Breast epithelium (tissue), 4 donors: ENCODE measurements around the gene PIP4K2B. TPM values are rescaled to one million over a fixed set of nuclear protein-coding genes. Genes with fewer than 3 reads are reported as not detected.

Experiments
- DNase-seq, 2 donors: peaks; one replicate each; pipeline ENCODE4 v3.0.0-alpha.2; 2019; ENCODE audit warnings: low spot score in 2 of 2
- H3K27ac ChIP-seq, 2 donors: fragments of 200-600 bp; sonication (generic) in 1 of 2; one replicate each; pipeline ENCODE4 v1.5.1; 2016 to 2019; ENCODE audit warnings: mild to moderate bottlenecking in 1 of 2
- H3K27me3 ChIP-seq, 2 donors: fragments of 200-600 bp; sonication (generic) in 1 of 2; one replicate each; pipeline versions ENCODE4 v1.5.1 to v1.6.0; 2017 to 2019; ENCODE audit warnings: control low read depth in 1 of 2, mild to moderate bottlenecking in 1 of 2
- H3K36me3 ChIP-seq: fragments of 200-600 bp; one replicate; pipeline ENCODE4 v1.5.1; 2019
- H3K4me1 ChIP-seq, 2 donors: fragments of 200-600 bp; sonication (generic); one replicate each; pipeline ENCODE4 v1.5.1; 2016 to 2019; ENCODE audit warnings: control low read depth in 1 of 2
- H3K4me3 ChIP-seq, 3 donors: fragments of 200-600 bp; sonication (generic); 1 replicate in 2 of 3; 2 replicates in 1 of 3; pipeline ENCODE4 v1.5.1; 2016 to 2019; ENCODE audit warnings: mild to moderate bottlenecking in 3 of 3, moderate library complexity in 2 of 3
- H3K9me3 ChIP-seq, 2 donors: fragments of 200-600 bp; sonication (generic) in 1 of 2; one replicate each; pipeline ENCODE4 v1.5.1; 2016 to 2019; ENCODE audit warnings: control low read depth in 1 of 2
- POLR2A ChIP-seq: fragments of 450-650 bp; IDR thresholded peaks from one replicate; pipeline ENCODE4 v1.6.1; 2016; ENCODE audit warnings: antibody characterized with exemption, mild to moderate bottlenecking, moderate library complexity
- POLR2AphosphoS5 ChIP-seq, 3 donors: sonication (generic); formaldehyde crosslinking; IDR thresholded peaks; one replicate each; pipeline ENCODE4 v1.6.1; 2017; ENCODE audit warnings: antibody characterized with exemption in 3 of 3
- intact Hi-C: fragments of 100-400 bp; cut with DNase I; formaldehyde crosslinking; loops from one replicate; pipeline ENCODE4 v1.15.1; 2023; ENCODE audit warnings: low total_unique reads
- total RNA-seq, 3 donors: library from RNA; depleted of rRNA; stranded (reverse); fragments of >200 nt; gene quantifications; one replicate each; pipeline ENCODE4 v1.1.0, GENCODE V29; 2016
- TF ChIP-seq, protein P1 (sequence below), 3 donors: fragments of 450-650 bp; IDR thresholded peaks; one replicate each; pipeline ENCODE4 v1.5.1; 2016 to 2017; ENCODE audit warnings: antibody characterized with exemption in 3 of 3, mild to moderate bottlenecking in 3 of 3, moderate library complexity in 3 of 3

PIP4K2B gene
- total RNA-seq, 3 donors from 2014 or later = 43.0 to 52.8 (median 43.6) TPM

DNA sequence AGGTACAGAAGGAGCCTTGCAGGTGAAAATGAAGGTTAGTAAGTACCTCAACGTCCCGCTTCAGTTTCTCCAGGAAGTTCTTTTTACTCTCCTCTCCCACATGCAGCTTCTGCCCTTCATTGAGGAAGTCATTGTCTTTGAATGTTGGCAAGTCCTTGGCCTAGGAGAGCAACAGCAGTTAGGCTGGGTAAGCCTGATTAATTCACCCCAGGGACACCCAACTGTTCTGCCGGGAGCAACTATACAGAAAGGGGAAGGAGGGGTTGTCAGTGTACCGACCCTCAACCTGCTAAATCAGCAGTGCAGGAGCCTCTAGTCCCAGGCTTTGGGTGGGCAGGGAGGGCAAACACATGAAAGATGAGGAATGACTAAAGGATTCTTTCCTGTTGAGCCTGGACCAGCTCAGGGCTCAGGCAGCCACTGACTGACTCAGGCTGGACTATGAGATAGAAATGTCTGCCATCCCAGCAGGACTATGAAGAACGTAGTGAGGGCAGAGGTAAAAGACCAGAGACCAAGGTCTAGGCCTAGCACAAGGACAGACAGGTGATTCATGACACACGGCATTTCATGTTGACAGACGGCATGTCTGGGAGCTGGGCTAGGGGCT, 21.6 kb downstream of the PIP4K2B start:
- Histone ChIP-seq H3K36me3 (peaks cover 35% of the 10 kb centered on the region), H3K9me3 (no peaks in the 10 kb centered on the region), H3K4me1 (no peaks in the 10 kb centered on the region), H3K27me3 (no peaks in the 10 kb centered on the region), H3K27ac (no peak overlapping the region), H3K4me3 (no peak overlapping the region)
- intact Hi-C loops = loop anchor here (1.0 kb wide), 1 partner anchor 39 kb away; no protein-coding TSS in a partner anchor
- no peak for DNase-seq
- TF ChIP-seq POLR2A (no peak), POLR2AphosphoS5 (IDR thresholded peaks at IDR 0.05) (no peak)
- TF ChIP-seq, protein P1, sequence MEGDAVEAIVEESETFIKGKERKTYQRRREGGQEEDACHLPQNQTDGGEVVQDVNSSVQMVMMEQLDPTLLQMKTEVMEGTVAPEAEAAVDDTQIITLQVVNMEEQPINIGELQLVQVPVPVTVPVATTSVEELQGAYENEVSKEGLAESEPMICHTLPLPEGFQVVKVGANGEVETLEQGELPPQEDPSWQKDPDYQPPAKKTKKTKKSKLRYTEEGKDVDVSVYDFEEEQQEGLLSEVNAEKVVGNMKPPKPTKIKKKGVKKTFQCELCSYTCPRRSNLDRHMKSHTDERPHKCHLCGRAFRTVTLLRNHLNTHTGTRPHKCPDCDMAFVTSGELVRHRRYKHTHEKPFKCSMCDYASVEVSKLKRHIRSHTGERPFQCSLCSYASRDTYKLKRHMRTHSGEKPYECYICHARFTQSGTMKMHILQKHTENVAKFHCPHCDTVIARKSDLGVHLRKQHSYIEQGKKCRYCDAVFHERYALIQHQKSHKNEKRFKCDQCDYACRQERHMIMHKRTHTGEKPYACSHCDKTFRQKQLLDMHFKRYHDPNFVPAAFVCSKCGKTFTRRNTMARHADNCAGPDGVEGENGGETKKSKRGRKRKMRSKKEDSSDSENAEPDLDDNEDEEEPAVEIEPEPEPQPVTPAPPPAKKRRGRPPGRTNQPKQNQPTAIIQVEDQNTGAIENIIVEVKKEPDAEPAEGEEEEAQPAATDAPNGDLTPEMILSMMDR (IDR thresholded peaks at IDR 0.05) = no peak

DNA sequence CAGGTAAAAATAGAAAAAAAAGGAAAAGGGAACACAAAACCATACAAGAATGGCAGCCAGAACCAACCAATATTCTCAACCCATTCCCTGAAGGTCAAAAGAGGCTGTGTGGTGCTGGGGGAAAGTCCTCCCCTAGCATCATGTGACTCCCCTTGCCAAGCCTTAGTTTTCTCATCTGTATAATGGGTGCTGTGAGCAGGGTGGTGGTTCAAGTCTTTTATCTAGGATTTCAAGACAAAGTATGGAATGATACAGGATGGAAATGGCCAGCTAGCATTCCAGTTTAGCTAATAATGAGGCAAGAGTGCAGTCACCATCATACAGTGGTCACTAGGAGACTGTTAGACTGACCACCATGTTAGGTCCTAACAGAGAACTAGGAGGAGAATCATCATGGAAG, 26.1 kb downstream of the PIP4K2B start:
- no peaks in the 10 kb centered on the region for H3K27me3 ChIP-seq
- DNase-seq = no peak
- intact Hi-C loops = no loop called here
- H3K9me3 ChIP-seq = no peaks in the 10 kb centered on the region
- TF ChIP-seq POLR2AphosphoS5 (IDR thresholded peaks at IDR 0.05) = no peak
- TF ChIP-seq, protein P1 (IDR thresholded peaks at IDR 0.05) = no peak
- TF ChIP-seq POLR2A = no peak
- H3K4me3 ChIP-seq = no peak overlapping the region
- peaks cover 9% of the 10 kb centered on the region for H3K36me3 ChIP-seq
- no peaks in the 10 kb centered on the region for H3K4me1 ChIP-seq
- H3K27ac ChIP-seq = no peak overlapping the region

DNA sequence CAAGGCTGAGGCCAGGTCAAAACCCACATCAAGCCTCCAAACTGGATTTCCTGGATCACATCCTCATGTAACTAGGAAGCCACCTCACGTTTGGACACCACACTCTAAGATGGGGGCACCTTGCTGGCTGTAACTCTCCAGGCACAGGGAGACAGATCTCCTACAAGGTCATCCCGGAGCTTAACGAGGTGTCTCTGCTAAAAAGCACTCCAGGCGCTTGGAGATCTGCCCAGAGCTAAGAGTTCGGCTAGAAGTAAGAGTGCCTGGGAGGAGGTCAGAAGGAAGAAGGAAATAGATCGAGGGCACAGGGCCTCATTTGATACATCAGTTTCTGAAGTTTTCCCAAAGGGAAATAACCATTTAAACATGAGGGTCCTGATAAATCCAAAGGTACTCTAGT, 30.9 kb downstream of the PIP4K2B start:
- Histone ChIP-seq H3K27ac (peak overlapping the region in 1 of 2 donors; percentile 50), H3K9me3 (no peaks in the 10 kb centered on the region), H3K36me3 (peaks cover 8% of the 10 kb centered on the region), H3K4me3 (no peak overlapping the region), H3K27me3 (no peaks in the 10 kb centered on the region), H3K4me1 (no peaks in the 10 kb centered on the region)
- intact Hi-C loops = no loop called here
- TF ChIP-seq, protein P1 (IDR thresholded peaks at IDR 0.05) = no peak
- TF ChIP-seq POLR2A (no peak), POLR2AphosphoS5 (IDR thresholded peaks at IDR 0.05) (no peak)
- no peak for DNase-seq

DNA sequence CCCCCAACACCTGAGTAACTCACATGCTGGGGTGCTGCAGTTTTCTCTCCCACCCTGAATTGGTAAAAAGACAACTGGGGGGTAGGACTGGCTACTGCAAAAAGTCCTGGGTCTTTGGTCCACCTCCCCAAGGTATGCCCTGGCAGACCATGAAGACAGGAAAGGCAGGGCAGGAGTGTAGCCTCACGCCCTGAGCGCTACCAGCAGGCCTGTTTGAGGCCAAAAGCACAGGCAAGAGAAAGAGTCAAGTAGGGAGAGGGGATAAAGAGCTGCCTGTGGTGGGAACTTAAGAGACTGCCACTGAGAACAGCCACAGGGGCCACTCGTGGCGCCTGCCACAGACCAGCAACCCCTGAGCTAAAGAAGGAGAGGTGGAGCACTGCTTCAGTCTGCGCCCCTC, 33.0 kb downstream of the PIP4K2B start:
- DNase-seq = no peak
- Histone ChIP-seq H3K9me3 (no peaks in the 10 kb centered on the region), H3K36me3 (peaks cover 5% of the 10 kb centered on the region), H3K4me3 (no peak overlapping the region), H3K4me1 (no peaks in the 10 kb centered on the region), H3K27ac (no peak overlapping the region), H3K27me3 (no peaks in the 10 kb centered on the region)
- intact Hi-C loops = no loop called here
- TF ChIP-seq, protein P1 (IDR thresholded peaks at IDR 0.05) = no peak
- TF ChIP-seq POLR2A = no peak

DNA sequence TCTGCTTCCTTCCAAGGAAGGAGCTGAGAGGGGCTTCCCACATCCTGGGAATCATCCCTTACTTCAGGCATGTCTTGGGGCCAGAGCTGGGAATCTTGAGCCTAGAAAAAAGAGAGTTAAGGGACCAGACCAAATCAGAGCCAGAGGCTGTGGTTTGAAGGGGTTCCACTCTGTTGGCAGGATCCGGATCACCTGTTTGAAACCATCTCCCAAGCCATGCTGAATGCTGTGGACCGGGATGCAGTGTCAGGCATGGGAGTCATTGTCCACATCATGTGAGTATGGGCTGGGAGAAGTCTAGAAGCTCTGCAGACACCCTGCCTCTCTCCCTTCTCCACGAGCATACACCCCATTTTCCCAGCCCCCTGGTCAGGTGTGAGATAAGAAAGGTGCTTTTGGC, 37.1 kb downstream of the PIP4K2B start:
- Histone ChIP-seq H3K4me3 (no peak overlapping the region), H3K27ac (no peak overlapping the region), H3K36me3 (peaks cover 4% of the 10 kb centered on the region), H3K27me3 (no peaks in the 10 kb centered on the region), H3K9me3 (no peaks in the 10 kb centered on the region), H3K4me1 (no peaks in the 10 kb centered on the region)
- no peak for DNase-seq
- no peak for TF ChIP-seq POLR2AphosphoS5 (IDR thresholded peaks at IDR 0.05)
- TF ChIP-seq POLR2A = no peak
- TF ChIP-seq, protein P1 (IDR thresholded peaks at IDR 0.05) = no peak
- intact Hi-C loops = no loop called here
